GM12891 (cell line): ENCODE results near the gene GMPPA.

Source experiments
- POLR2A ChIP-seq: IDR thresholded peaks from 2 replicates; pipeline ENCODE4 v1.6.1; 2011; ENCODE audit warnings: low read depth, low read length, control low read depth
- POLR2AphosphoS5 ChIP-seq: IDR thresholded peaks from 2 replicates; pipeline ENCODE4 v1.6.1; 2011; ENCODE audit warnings: low read depth, low read length, control low read depth

- no peak for TF ChIP-seq POLR2A
- TF ChIP-seq POLR2AphosphoS5: no peak
These were observed 15.6 kb downstream of the GMPPA start, which contains the start of gene ASIC4 for GRCh38 chr2:219514196-219514761.
